ENCODE measurements around the gene SPATA16. TPM values are rescaled to one million over a fixed set of nuclear protein-coding genes. Genes with fewer than 3 reads are reported as not detected.

SPATA16 gene
- total and polyA plus RNA-seq, 2 of the 13 experiments (the other 11 are each of a cell fraction or from before 2014, with no cell fraction given) = not detected

GRCh38 chr3:172977696-172978095 is 163.3 kb downstream of the SPATA16 start:
- no peaks in the 10 kb centered on the region for H3K36me3 ChIP-seq (replicated peaks in 1 of 2; ENCODE audit: control insufficient read depth in 1 of 2, insufficient read depth in 2 of 2, low read length in 2 of 2)
- no TSS peak for BruUV-seq (replicated peaks)
- no peaks in the 10 kb centered on the region for H3K9me3 ChIP-seq (ENCODE audit: low read length)
- POLR2A ChIA-PET = no interaction called here
- no peak overlapping the region for H3K4me3 ChIP-seq (replicated peaks in 1 of 3; ENCODE audit: insufficient read depth in 1 of 3, low read depth in 2 of 3, low read length in 3 of 3)
- H3K27me3 ChIP-seq (ENCODE audit: control insufficient read depth in 1 of 2, insufficient read depth in 2 of 2, low read length in 2 of 2) = no peaks in the 10 kb centered on the region; a peak in 1 of 5 replicates
- no peaks in the 10 kb centered on the region for H4K20me1 ChIP-seq (ENCODE audit: insufficient read depth, low read length)
- H3K4me1 ChIP-seq (ENCODE audit: insufficient read depth, low read length) = no peaks in the 10 kb centered on the region
- H3K79me2 ChIP-seq (ENCODE audit: insufficient read depth, low read length) = no peaks in the 10 kb centered on the region
- no peak overlapping the region for H3K4me2 ChIP-seq (ENCODE audit: low read depth, low read length)
- CTCF ChIA-PET (ENCODE audit: low intra/inter-chr PET ratio, low total read pairs) = no interaction called here
- in situ Hi-C loops (cut with HindIII; ENCODE audit: extremely low pct_ligation_motif_present, low pct_unique_long_range_greater_than_20kb) (no loop called here), intact Hi-C loops (cut with micrococcal nuclease; ENCODE audit: unreplicated experiment) (loop anchor here (5.0 kb wide), 1 partner anchor 1120 kb away; no protein-coding TSS in a partner anchor)
- H3K27ac ChIP-seq (ENCODE audit: extremely low read length, insufficient read depth, low read length) = no peak overlapping the region
- H3K9ac ChIP-seq (ENCODE audit: insufficient read depth, low read depth, low read length) = no peak overlapping the region
- FAIRE-seq = no peak
- 3% methylated on average over 1 of the region's 1 CpG for WGBS (ENCODE audit: low lambda C conversion rate)
- H2AFZ ChIP-seq (ENCODE audit: low read length) = no peak overlapping the region
- TF ChIP-seq ZNF781 (CRISPR knock-in tag; IDR thresholded peaks at IDR 0.05; ENCODE audit: borderline replicate concordance, not compliant biosample characterization) (no peak), ZBTB46 (CRISPR knock-in tag; IDR thresholded peaks at IDR 0.05; ENCODE audit: borderline replicate concordance) (no peak), ZNF18 (CRISPR knock-in tag; IDR thresholded peaks at IDR 0.05; ENCODE audit: insufficient replicate concordance) (no peak), RFX5 (IDR thresholded peaks at IDR 0.05; ENCODE audit: low read depth, low read length) (no peak), GATA4 (IDR thresholded peaks at IDR 0.05; ENCODE audit: borderline replicate concordance, low read depth) (no peak), GFI1 (CRISPR knock-in tag; IDR thresholded peaks at IDR 0.05; ENCODE audit: borderline replicate concordance) (no peak), ARID2 (CRISPR knock-in tag; IDR thresholded peaks at IDR 0.05; ENCODE audit: borderline replicate concordance) (no peak), ZNF274 (CRISPR knock-in tag; IDR thresholded peaks at IDR 0.05) (no peak), MYNN (CRISPR knock-in tag; IDR thresholded peaks at IDR 0.05; ENCODE audit: low read depth) (no peak), ZNF513 (CRISPR knock-in tag; conservative IDR thresholded peaks at IDR 0.05) (no peak), NPAS2 (CRISPR knock-in tag; IDR thresholded peaks at IDR 0.05; ENCODE audit: borderline replicate concordance) (no peak), ZNF773 (CRISPR knock-in tag; IDR thresholded peaks at IDR 0.05; ENCODE audit: borderline replicate concordance) (no peak)
- ATAC-seq = no peak
- no peak for DNase-seq (ENCODE audit: low spot score)
